CD4-positive, alpha-beta T cell treated with Interleukin-4 for 1 hour (primary cell): ENCODE data around the gene XRCC4.
"Not testable (repeated sequence)": the region's sequence is repeated elsewhere in the genome, so short reads cannot be mapped to it uniquely, and the experiment has no call there.

Source experiments
- DNase-seq, 2 donors: peaks; one replicate each; pipeline ENCODE4 v3.0.0-alpha.2; 2020 to 2022

The XRCC4 gene

GRCh38 chr5:83197326-83197967 lies 120.1 kb downstream of the XRCC4 start:
- DNase-seq: no peak

DNA sequence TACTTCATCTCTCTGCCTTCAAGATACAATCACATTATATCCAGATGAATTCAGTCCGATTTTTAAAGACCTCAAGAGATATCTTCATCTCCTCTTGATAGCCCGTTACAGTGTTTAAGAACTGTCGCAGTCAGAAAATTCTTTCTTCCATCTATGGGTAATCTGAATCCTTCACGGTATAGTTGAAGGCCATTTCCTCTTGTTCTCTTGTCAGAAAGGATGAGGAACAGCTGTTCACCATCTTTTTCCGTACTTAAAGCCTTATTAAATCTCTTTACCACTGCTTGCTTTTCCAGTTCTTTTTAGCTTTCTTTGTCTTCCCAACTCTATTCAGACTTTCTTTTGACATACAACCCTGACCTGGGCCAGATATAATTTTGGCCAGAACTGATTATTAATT lies 121.8 kb downstream of the XRCC4 start:
- no peak for DNase-seq

- DNase-seq: no peak
Observed at GRCh38 chr5:83204651-83205050, 127.3 kb downstream of the XRCC4 start.

GRCh38 chr5:83209963-83210362 lies 132.6 kb downstream of the XRCC4 start:
- DNase-seq: no peak

GRCh38 chr5:83219077-83219476 lies 141.7 kb downstream of the XRCC4 start:
- DNase-seq: no peak

DNA sequence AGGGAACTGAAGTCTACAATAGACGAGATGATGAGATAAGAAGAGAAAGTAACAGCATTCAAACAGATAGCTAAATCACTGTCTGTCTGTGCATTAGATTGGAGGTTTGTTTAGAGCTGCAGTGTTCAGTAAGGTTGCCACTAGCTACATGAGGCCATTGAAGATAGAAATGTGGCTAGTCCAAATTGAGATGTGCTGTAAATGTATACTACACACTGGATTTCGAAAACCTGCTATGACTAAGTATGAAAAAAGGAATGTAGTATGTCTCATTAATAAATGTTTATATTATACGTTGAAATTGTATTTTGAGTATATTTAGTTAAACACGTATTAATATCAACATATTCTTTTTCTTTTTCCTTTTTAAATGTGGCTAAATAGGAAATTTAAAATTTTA lies 142.1 kb downstream of the XRCC4 start:
- DNase-seq: no peak

DNA sequence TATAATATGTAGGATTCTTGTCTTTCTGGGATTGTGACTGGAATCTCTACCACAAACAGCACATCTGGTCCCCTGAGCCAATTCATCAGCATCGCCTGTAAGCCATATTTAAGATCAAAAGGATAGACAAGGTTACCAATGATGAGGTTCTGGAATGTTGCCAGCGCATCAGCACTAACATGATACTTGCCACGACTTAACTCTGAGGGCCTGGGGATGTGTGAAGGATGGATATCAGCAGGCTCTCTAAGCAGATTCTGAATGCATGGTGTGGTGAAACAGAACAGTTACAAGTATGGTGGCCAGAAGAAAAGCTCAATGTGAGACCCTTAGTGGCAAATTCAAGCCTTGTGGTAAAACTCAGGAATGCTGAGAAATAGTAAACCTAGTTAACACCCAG lies 143.0 kb downstream of the XRCC4 start:
- no peak for DNase-seq

DNA sequence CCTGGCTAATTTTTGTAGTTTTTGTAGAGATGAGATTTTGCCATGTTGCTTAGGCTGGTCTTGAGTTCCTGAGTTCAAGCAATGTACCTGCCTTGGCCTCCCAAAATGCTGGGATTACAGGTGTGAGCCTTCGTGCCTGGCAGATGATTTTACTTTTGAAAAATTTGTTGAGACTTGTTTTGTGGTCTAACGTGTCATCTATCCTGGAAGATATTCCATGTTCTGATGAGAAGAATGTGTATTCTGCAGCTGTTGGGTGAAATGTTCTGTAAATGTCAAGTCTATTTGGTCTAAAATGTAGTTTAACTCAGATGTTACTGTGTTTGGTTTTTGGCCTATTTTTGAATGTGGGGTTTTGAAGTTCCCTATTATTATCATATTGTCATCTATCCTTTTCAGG lies 145.6 kb downstream of the XRCC4 start:
- DNase-seq: no peak

DNA sequence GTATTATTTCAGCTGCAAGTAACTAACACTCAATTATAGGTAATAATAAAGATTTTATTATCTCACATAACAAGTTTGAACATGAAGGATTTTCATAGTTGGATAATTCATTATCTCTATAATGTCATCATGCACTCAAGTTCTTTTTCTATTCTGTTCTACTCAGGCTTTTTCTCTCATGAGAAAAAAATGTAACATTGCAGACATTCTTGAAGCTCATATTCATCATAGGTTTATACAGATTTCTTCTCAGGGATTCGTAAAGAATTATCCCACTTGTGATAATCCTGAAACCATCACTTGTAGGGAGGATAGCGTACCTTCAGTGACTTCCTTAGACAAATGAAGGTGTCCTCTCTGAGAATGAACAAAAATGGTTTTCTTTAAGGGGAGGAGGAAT lies 150.3 kb downstream of the XRCC4 start:
- DNase-seq: no peak

- no peak for DNase-seq
Observed at GRCh38 chr5:83230511-83230910, 153.2 kb downstream of the XRCC4 start.

- DNase-seq: no peak
Observed at GRCh38 chr5:83244516-83244915, 167.2 kb downstream of the XRCC4 start.

DNA sequence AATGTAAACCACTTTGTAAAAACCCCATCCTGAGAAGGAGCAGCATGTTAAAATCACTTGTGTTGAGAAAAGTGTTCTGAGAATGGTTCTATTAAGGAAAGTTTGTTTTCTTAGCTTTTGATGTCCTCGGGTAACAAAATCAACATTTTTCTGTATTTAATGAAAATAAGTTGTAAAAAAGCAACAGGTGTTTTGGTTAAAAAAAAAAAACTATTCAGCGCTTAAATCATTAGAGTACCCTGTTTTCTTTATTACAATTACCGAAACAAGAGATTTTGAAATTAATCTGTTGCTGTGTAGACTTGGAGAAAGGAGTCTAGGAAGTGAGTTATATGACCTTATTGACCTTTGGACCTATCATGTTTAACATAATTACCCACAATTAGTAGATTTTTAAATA lies 167.7 kb downstream of the XRCC4 start:
- no peak for DNase-seq

DNA sequence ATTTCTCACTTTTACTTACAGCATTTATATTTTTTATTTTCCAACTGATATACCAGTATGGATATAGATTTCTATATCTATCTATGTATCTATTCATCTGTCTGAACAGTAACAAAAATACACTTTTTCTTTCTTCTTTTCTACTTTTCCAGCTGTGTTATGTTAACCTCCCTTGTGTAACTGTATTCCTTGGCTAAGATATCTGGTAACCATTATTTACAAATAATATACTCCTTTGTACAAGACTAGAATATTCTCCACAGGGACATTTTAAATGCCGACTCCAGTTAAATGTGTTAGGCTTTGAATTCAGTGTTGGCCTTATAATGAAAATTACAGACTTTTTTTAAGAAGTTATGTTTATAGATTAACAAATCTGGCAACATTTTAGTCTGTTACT lies 168.7 kb downstream of the XRCC4 start:
- no peak for DNase-seq

DNA sequence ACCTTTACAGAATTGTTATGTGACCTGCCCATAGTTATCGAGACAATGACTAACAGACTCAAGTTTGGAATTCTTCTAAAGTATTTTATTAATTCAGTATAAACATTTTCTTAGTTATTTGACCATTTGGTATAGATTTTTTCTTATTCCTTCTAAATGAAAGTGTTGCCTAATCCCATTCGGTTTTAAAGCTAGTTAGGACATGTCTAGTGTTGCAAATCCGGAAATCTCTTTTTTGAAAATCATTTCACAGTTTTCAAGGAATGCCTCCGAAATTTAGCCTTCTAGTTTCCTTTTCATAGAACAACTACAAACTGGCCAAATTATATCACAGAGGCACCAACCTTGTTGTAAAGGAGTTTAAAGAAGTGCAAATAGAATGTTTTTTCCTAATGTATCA lies 171.8 kb downstream of the XRCC4 start:
- no peak for DNase-seq

DNA sequence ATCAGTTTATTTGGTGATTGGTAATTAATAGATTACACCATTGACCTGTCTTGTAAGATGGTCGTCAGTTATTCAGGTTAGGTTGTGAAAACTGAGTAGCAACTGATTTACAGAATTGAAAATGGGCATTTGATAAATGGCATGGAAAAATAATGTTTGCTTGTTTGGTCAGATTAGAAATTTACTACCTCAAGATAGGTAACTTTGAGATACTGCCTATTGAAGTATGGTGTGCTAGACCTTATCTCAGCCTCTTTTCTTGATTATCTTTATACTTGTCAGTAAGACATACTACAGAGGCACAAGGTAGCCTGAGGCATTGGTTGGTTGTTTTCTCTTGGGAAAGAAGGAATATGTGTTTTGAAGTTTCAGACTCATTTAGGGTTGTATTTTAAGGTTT lies 174.5 kb downstream of the XRCC4 start:
- no peak for DNase-seq

DNA sequence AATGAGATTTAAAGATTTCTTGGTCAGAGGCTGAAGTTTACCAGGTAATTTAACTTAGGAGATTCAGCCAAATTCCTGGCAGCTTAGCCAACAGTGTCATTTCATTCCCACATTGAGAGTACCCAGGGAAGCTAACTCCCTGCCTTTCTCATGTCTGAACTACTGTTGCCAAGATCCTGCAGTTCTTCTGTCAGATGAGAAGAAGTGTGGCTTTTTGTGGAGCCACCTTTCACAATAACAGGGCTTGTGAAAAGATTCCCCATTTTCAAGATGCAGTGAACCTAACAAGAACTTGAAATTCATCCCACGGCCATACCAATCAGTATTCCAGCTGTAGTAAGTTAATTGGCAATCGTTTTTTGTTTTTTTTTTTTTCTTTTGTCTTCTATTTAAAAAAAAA lies 176.4 kb downstream of the XRCC4 start:
- DNase-seq: no peak

DNA sequence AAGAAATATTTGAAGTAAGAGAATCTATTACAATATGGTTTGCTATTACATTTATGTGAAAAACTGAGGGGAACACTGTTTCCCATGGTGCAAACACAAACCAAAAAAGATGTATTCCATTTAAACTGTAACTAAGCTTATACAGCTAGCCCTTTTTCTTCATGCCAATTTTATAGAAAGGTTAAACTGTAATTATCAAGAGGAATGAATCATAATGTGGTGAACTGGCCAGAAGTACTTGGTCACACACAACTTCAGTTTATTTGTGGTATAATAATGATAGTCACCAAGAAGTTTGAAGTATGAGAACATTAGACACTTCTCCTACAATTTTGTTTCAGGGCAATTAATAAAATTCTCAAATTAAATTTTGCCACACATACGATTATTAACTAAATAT lies 177.9 kb downstream of the XRCC4 start:
- no peak for DNase-seq

GRCh38 chr5:83256091-83256780 lies 178.9 kb downstream of the XRCC4 start:
- DNase-seq: no peak

- DNase-seq: not testable (repeated sequence)
Observed at GRCh38 chr5:83257684-83258083, 180.3 kb downstream of the XRCC4 start.

GRCh38 chr5:83265318-83265717 lies 188.0 kb downstream of the XRCC4 start:
- DNase-seq: no peak

DNA sequence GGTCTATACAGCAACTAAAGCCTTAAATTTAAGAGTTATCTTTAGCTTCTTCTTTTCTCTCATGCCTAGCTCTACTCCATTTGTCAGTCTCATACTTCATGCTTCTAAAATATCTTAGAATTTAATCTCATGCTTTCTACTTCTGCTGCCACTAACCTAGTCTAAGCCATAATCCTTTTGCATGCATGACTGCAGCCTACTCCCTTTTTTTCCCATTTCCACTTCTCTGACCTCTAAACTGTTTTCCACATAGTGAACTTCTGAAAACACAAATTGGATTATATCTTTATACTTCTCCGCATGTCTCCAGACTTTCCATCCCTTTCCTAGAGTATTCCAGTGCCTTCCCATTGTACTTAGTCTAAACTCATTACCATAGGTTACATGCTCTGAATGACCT lies 193.0 kb downstream of the XRCC4 start:
- no peak for DNase-seq

- no peak for DNase-seq
Observed at GRCh38 chr5:83277154-83277553, 199.8 kb downstream of the XRCC4 start.

- DNase-seq: no peak
Observed at GRCh38 chr5:83277953-83278352, 200.6 kb downstream of the XRCC4 start.

DNA sequence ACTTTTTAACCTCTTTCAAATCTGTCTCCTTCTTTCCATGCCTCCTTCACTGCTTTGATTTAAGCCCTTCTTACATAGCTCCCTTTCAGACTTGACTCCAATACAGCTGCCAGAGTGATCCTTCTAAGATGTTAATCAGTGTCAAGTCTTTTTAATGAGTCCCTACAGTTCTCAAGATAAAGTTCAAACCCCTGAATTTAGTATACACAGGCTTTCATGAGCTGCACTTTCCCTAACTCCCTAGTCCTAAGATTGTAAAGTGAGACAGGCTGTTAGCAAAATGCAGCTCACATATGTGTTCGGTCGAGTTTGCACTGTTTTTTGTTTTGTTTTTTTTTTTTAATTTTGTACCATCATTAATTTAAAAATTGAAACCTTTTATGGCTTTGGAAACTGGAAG lies 203.8 kb downstream of the XRCC4 start:
- no peak for DNase-seq

GRCh38 chr5:83281658-83282057 lies 204.3 kb downstream of the XRCC4 start:
- no peak for DNase-seq
